ENCODE data around the gene MTMR3.

MTMR3 gene

DNA sequence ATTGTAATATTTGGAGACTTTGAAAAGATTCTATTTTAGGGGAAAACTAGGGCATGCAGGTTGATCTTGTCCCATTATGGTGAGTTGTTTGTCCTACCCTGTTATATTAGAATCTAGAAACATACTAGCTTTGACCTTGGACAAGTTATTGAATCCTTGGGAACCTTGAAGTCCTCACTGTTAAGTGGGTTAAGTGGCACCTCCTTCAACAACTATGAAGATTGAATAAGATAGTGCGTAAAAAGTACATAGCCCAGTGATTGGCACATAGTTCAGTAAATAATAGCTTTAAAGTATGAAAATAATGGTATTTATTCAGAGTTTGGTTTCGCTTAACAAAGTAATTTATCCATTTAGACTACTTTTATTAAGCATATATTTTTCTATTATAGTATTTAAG is 51.6 kb downstream of the MTMR3 start:
- no peak overlapping the region for H3K4me3 ChIP-seq (ENCODE audit: low read depth in 1 of 2, low read length in 2 of 2)
- no peaks in the 10 kb centered on the region for H3K9me3 ChIP-seq (ENCODE audit: control insufficient read depth in 1 of 2, low read length in 2 of 2)
- H3K27me3 ChIP-seq (ENCODE audit: control insufficient read depth in 1 of 2, insufficient read depth in 2 of 2, low read length in 2 of 2): no peaks in the 10 kb centered on the region
- no peak overlapping the region for H3K27ac ChIP-seq (ENCODE audit: low read depth, low read length)
- H3K9ac ChIP-seq (ENCODE audit: low read depth in 1 of 2, low read length in 2 of 2): no peak overlapping the region
- peaks cover 0 to 12% of the 10 kb centered on the region in 2 donors for H3K4me1 ChIP-seq (ENCODE audit: control insufficient read depth in 1 of 2, insufficient read depth in 2 of 2, low read length in 2 of 2)
- no peaks in the 10 kb centered on the region for H3K36me3 ChIP-seq (ENCODE audit: control insufficient read depth in 1 of 2, insufficient read depth in 2 of 2, low read length in 2 of 2)

GRCh38 chr22:29936186-29936585 is 53.2 kb downstream of the MTMR3 start:
- H3K4me3 ChIP-seq (ENCODE audit: low read depth in 1 of 2, low read length in 2 of 2): no peak overlapping the region
- peaks cover 0 to 12% of the 10 kb centered on the region in 2 donors for H3K4me1 ChIP-seq (ENCODE audit: control insufficient read depth in 1 of 2, insufficient read depth in 2 of 2, low read length in 2 of 2)
- H3K27ac ChIP-seq (ENCODE audit: low read depth, low read length): no peak overlapping the region
- no peaks in the 10 kb centered on the region for H3K27me3 ChIP-seq (ENCODE audit: control insufficient read depth in 1 of 2, insufficient read depth in 2 of 2, low read length in 2 of 2)
- no peaks in the 10 kb centered on the region for H3K9me3 ChIP-seq (ENCODE audit: control insufficient read depth in 1 of 2, low read length in 2 of 2)
- H3K9ac ChIP-seq (ENCODE audit: low read depth in 1 of 2, low read length in 2 of 2): no peak overlapping the region
- no peaks in the 10 kb centered on the region for H3K36me3 ChIP-seq (ENCODE audit: control insufficient read depth in 1 of 2, insufficient read depth in 2 of 2, low read length in 2 of 2)

- no peaks in the 10 kb centered on the region for H3K27me3 ChIP-seq (ENCODE audit: control insufficient read depth in 1 of 2, insufficient read depth in 2 of 2, low read length in 2 of 2)
- peaks cover 0 to 4% of the 10 kb centered on the region in 2 donors for H3K4me1 ChIP-seq (ENCODE audit: control insufficient read depth in 1 of 2, insufficient read depth in 2 of 2, low read length in 2 of 2)
- H3K4me3 ChIP-seq (ENCODE audit: low read depth in 1 of 2, low read length in 2 of 2): no peak overlapping the region
- H3K27ac ChIP-seq (ENCODE audit: low read depth, low read length): no peak overlapping the region
- no peak overlapping the region for H3K9ac ChIP-seq (ENCODE audit: low read depth in 1 of 2, low read length in 2 of 2)
- H3K36me3 ChIP-seq (ENCODE audit: control insufficient read depth in 1 of 2, insufficient read depth in 2 of 2, low read length in 2 of 2): no peaks in the 10 kb centered on the region
- no peaks in the 10 kb centered on the region for H3K9me3 ChIP-seq (ENCODE audit: control insufficient read depth in 1 of 2, low read length in 2 of 2)
Observed at GRCh38 chr22:29937940-29938693, 55.1 kb downstream of the MTMR3 start.

DNA sequence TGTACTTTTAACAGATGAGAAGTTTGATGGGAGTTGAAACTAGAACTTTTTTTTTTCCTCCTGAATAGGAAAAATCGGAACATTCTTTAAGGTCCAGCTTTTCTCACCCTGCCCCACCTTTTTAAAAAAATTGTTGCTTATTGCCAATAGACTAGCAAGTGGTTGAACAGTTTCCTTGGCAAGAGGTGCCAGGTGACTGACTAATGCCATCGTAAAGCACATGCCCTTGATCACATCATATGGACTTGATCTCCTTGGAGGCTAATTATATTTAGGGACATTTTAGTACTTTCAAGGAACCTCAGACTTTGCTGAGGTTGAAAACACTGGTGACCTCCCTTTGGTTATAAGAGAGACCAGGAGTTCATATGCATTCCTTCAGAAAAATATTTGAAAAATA is 57.6 kb downstream of the MTMR3 start:
- Histone ChIP-seq H3K4me3 (ENCODE audit: low read depth in 1 of 2, low read length in 2 of 2) (no peak overlapping the region), H3K9me3 (ENCODE audit: control insufficient read depth in 1 of 2, low read length in 2 of 2) (no peaks in the 10 kb centered on the region), H3K4me1 (ENCODE audit: control insufficient read depth in 1 of 2, insufficient read depth in 2 of 2, low read length in 2 of 2) (peaks cover 0 to 4% of the 10 kb centered on the region in 2 donors), H3K27me3 (ENCODE audit: control insufficient read depth in 1 of 2, insufficient read depth in 2 of 2, low read length in 2 of 2) (no peaks in the 10 kb centered on the region), H3K9ac (ENCODE audit: low read depth in 1 of 2, low read length in 2 of 2) (no peak overlapping the region), H3K27ac (ENCODE audit: low read depth, low read length) (no peak overlapping the region), H3K36me3 (ENCODE audit: control insufficient read depth in 1 of 2, insufficient read depth in 2 of 2, low read length in 2 of 2) (no peaks in the 10 kb centered on the region)

DNA sequence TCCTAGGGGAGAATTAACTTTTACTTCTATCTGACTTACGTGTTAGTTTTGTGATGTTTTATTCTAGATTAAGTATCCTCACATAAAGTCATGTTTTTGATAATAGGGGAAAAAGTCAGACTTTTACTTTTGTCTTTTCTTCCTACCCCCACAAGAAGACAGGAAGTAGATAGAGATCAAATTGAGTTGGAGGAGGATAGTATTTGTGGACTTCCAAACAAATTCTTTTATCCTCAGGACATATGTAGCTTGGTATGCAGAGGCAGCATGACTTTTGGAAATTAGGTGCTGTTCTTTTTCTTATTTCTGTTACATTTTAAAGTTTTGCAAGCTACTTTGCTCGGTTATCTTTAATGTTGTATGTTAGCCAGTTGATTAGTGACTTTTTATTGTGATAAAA is 61.4 kb downstream of the MTMR3 start:
- Histone ChIP-seq H3K27ac (ENCODE audit: low read depth, low read length) (no peak overlapping the region), H3K4me1 (ENCODE audit: control insufficient read depth in 1 of 2, insufficient read depth in 2 of 2, low read length in 2 of 2) (no peaks in the 10 kb centered on the region), H3K36me3 (ENCODE audit: control insufficient read depth in 1 of 2, insufficient read depth in 2 of 2, low read length in 2 of 2) (no peaks in the 10 kb centered on the region), H3K9ac (ENCODE audit: low read depth in 1 of 2, low read length in 2 of 2) (no peak overlapping the region), H3K4me3 (ENCODE audit: low read depth in 1 of 2, low read length in 2 of 2) (no peak overlapping the region), H3K27me3 (ENCODE audit: control insufficient read depth in 1 of 2, insufficient read depth in 2 of 2, low read length in 2 of 2) (no peaks in the 10 kb centered on the region), H3K9me3 (ENCODE audit: control insufficient read depth in 1 of 2, low read length in 2 of 2) (no peaks in the 10 kb centered on the region)

DNA sequence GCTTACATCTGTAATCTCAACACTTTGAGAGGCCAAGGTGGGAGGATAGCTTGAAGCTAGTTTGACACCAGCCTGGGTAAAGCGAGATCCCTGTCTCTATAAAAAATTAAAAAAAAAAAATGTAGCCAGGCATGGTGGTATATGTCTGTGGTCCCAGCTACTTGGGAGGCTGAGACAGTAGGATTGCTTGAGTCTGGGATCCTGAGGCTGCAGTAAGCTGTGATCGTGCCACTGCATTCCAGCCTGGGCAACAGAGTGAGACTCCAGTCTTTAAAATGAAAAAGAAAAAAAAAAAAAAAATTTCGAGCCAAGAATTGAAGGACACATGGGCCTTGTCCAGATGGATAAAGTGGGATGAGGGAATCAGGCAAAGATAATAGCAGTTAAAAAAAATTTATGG is 62.5 kb downstream of the MTMR3 start:
- no peaks in the 10 kb centered on the region for H3K36me3 ChIP-seq (ENCODE audit: control insufficient read depth in 1 of 2, insufficient read depth in 2 of 2, low read length in 2 of 2)
- no peak overlapping the region for H3K4me3 ChIP-seq (ENCODE audit: low read depth in 1 of 2, low read length in 2 of 2)
- H3K4me1 ChIP-seq (ENCODE audit: control insufficient read depth in 1 of 2, insufficient read depth in 2 of 2, low read length in 2 of 2): no peaks in the 10 kb centered on the region
- H3K9ac ChIP-seq (ENCODE audit: low read depth in 1 of 2, low read length in 2 of 2): no peak overlapping the region
- no peaks in the 10 kb centered on the region for H3K9me3 ChIP-seq (ENCODE audit: control insufficient read depth in 1 of 2, low read length in 2 of 2)
- no peak overlapping the region for H3K27ac ChIP-seq (ENCODE audit: low read depth, low read length)
- H3K27me3 ChIP-seq (ENCODE audit: control insufficient read depth in 1 of 2, insufficient read depth in 2 of 2, low read length in 2 of 2): no peaks in the 10 kb centered on the region

DNA sequence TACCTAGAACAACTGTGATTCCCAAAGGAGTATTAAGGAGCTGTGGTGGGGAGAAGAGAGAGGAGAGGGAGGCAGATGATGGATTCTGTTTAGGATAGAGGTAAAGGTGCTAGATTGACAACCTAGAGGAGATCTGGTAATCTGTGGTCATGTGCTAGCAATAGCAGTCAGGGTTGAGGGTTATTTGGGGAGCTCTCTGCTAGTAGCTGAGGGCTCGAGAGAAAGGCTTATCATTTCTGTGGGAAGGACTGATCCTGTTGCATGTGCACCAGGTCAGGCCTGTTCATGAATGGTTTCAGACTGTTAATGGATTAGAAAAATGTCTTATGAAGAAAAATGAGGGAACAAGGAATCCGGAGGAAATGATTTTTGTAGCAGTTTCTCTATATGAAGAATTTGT is 63.2 kb downstream of the MTMR3 start:
- H3K4me3 ChIP-seq (ENCODE audit: low read depth in 1 of 2, low read length in 2 of 2): no peak overlapping the region
- no peaks in the 10 kb centered on the region for H3K4me1 ChIP-seq (ENCODE audit: control insufficient read depth in 1 of 2, insufficient read depth in 2 of 2, low read length in 2 of 2)
- no peaks in the 10 kb centered on the region for H3K9me3 ChIP-seq (ENCODE audit: control insufficient read depth in 1 of 2, low read length in 2 of 2)
- H3K27me3 ChIP-seq (ENCODE audit: control insufficient read depth in 1 of 2, insufficient read depth in 2 of 2, low read length in 2 of 2): no peaks in the 10 kb centered on the region
- no peaks in the 10 kb centered on the region for H3K36me3 ChIP-seq (ENCODE audit: control insufficient read depth in 1 of 2, insufficient read depth in 2 of 2, low read length in 2 of 2)
- no peak overlapping the region for H3K9ac ChIP-seq (ENCODE audit: low read depth in 1 of 2, low read length in 2 of 2)
- H3K27ac ChIP-seq (ENCODE audit: low read depth, low read length): no peak overlapping the region

GRCh38 chr22:29947410-29948384 is 64.7 kb downstream of the MTMR3 start:
- Histone ChIP-seq H3K4me1 (ENCODE audit: control insufficient read depth in 1 of 2, insufficient read depth in 2 of 2, low read length in 2 of 2) (no peaks in the 10 kb centered on the region), H3K27ac (ENCODE audit: low read depth, low read length) (no peak overlapping the region), H3K9ac (ENCODE audit: low read depth in 1 of 2, low read length in 2 of 2) (no peak overlapping the region), H3K9me3 (ENCODE audit: control insufficient read depth in 1 of 2, low read length in 2 of 2) (no peaks in the 10 kb centered on the region), H3K4me3 (ENCODE audit: low read depth in 1 of 2, low read length in 2 of 2) (no peak overlapping the region), H3K27me3 (ENCODE audit: control insufficient read depth in 1 of 2, insufficient read depth in 2 of 2, low read length in 2 of 2) (no peaks in the 10 kb centered on the region), H3K36me3 (ENCODE audit: control insufficient read depth in 1 of 2, insufficient read depth in 2 of 2, low read length in 2 of 2) (no peaks in the 10 kb centered on the region)

GRCh38 chr22:29948385-29948769 is 65.4 kb downstream of the MTMR3 start:
- Histone ChIP-seq H3K27ac (ENCODE audit: low read depth, low read length) (no peak overlapping the region), H3K9ac (ENCODE audit: low read depth in 1 of 2, low read length in 2 of 2) (no peak overlapping the region), H3K4me3 (ENCODE audit: low read depth in 1 of 2, low read length in 2 of 2) (no peak overlapping the region), H3K4me1 (ENCODE audit: control insufficient read depth in 1 of 2, insufficient read depth in 2 of 2, low read length in 2 of 2) (no peaks in the 10 kb centered on the region), H3K9me3 (ENCODE audit: control insufficient read depth in 1 of 2, low read length in 2 of 2) (no peaks in the 10 kb centered on the region), H3K27me3 (ENCODE audit: control insufficient read depth in 1 of 2, insufficient read depth in 2 of 2, low read length in 2 of 2) (no peaks in the 10 kb centered on the region), H3K36me3 (ENCODE audit: control insufficient read depth in 1 of 2, insufficient read depth in 2 of 2, low read length in 2 of 2) (no peaks in the 10 kb centered on the region)

DNA sequence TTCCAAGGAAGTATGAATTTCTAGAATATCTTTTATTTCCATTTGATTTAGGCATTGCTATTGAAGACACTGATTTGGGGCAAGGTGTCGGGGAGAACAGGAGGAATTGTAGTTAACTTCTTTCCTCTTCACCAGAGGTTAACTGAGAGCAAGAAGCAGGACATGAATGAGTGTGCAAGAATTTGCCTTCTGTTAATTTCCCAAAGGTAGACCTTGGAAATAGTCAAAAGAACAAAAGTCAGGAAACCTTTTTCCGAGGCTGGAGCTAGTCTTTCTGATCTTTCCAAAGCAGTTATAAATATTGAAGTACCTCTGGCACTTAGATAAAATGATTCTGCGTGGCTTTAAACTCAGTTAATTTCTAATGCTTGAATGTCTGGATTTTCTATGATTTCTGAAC is 66.9 kb downstream of the MTMR3 start:
- no peak overlapping the region for H3K27ac ChIP-seq (ENCODE audit: low read depth, low read length)
- H3K4me1 ChIP-seq (ENCODE audit: control insufficient read depth in 1 of 2, insufficient read depth in 2 of 2, low read length in 2 of 2): no peaks in the 10 kb centered on the region
- no peak overlapping the region for H3K9ac ChIP-seq (ENCODE audit: low read depth in 1 of 2, low read length in 2 of 2)
- no peaks in the 10 kb centered on the region for H3K9me3 ChIP-seq (ENCODE audit: control insufficient read depth in 1 of 2, low read length in 2 of 2)
- no peaks in the 10 kb centered on the region for H3K27me3 ChIP-seq (ENCODE audit: control insufficient read depth in 1 of 2, insufficient read depth in 2 of 2, low read length in 2 of 2)
- H3K36me3 ChIP-seq (ENCODE audit: control insufficient read depth in 1 of 2, insufficient read depth in 2 of 2, low read length in 2 of 2): no peaks in the 10 kb centered on the region
- no peak overlapping the region for H3K4me3 ChIP-seq (ENCODE audit: low read depth in 1 of 2, low read length in 2 of 2)
